A549 (cell line): Measurements from ENCODE around the gene FAM227B.
"Not testable (repeated sequence)": the region's sequence is repeated elsewhere in the genome, so short reads cannot be mapped to it uniquely, and the experiment has no call there.

Experiments
- CEBPB ChIP-seq, 2 experiments: fragments of >200 bp in 1 of 2; sonication (Bioruptor Twin) in 1 of 2; formaldehyde crosslinking in 1 of 2; IDR thresholded peaks; 2 replicates each; pipeline ENCODE4 v1.6.1; 2012 to 2016
- CTCF ChIP-seq: fragments of >200 bp; sonication (Bioruptor Twin); formaldehyde crosslinking; IDR thresholded peaks from 3 replicates; pipeline ENCODE4 v1.5.1; 2016
- EP300 ChIP-seq, 2 experiments: fragments of >200 bp; sonication (Bioruptor Twin); formaldehyde crosslinking; IDR thresholded peaks; 2 replicates in 1 of 2; 3 replicates in 1 of 2; pipeline ENCODE4 v1.6.1; 2016 to 2017
- KDM5A ChIP-seq: fragments of 200-600 bp; sonication (generic); IDR thresholded peaks from 2 replicates; pipeline ENCODE4 v1.6.1; 2016; ENCODE audit warnings: antibody characterized with exemption, mild to moderate bottlenecking
- MYC ChIP-seq: IDR thresholded peaks from 2 replicates; pipeline ENCODE4 v1.6.1; 2012; ENCODE audit warnings: mild to moderate bottlenecking, inconsistent platforms, low read length, improper control_type of control experiment, borderline replicate concordance
- POLR2A ChIP-seq: IDR thresholded peaks from 2 replicates; pipeline ENCODE4 v1.6.1; 2012; ENCODE audit warnings: mild to moderate bottlenecking, low read length
- TF ChIP-seq, protein P1 (sequence below): fragments of 250-450 bp; sonication (Bioruptor Pico); IDR thresholded peaks from 2 replicates; pipeline ENCODE4 v1.5.0; 2021; ENCODE audit warnings: mild to moderate bottlenecking, moderate library complexity, borderline replicate concordance
- TF ChIP-seq, protein P2 (sequence below): fragments of >200 bp; sonication (Bioruptor Twin); formaldehyde crosslinking; IDR thresholded peaks from 3 replicates; pipeline ENCODE4 v1.6.1; 2016
- TF ChIP-seq, protein P3 (sequence below): IDR thresholded peaks from 2 replicates; pipeline ENCODE4 v1.6.1; 2012; ENCODE audit warnings: low read depth, borderline replicate concordance

DNA sequence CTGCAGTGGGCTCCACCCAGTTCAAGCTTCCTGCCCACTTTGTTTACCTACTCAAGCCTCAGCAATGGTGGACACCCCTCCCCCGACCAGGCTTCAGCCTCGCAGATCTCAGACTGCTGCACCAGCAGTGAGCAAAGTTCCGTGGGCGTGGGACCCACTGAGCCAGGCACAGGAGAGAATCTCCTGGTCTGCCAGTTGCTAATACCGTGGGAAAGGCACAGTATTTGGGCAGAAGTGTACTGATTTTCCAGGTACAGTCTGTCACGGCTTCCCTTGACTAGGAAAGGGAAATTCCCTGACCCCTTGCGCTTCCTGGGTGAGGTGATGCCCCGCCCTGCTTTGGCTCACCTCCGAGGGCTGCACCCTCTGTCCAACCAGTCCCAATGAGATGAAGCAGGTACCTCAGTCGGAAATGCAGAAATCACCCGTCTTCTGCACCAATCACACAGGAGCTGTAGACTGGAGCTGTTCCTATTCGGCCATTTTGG is 27.7 kb downstream of the FAM227B start:
- not testable (repeated sequence) for TF ChIP-seq CTCF; MYC; EP300 (IDR thresholded peaks at IDR 0.05); KDM5A; POLR2A; CEBPB (IDR thresholded peaks at IDR 0.05)
- TF ChIP-seq, protein P1, sequence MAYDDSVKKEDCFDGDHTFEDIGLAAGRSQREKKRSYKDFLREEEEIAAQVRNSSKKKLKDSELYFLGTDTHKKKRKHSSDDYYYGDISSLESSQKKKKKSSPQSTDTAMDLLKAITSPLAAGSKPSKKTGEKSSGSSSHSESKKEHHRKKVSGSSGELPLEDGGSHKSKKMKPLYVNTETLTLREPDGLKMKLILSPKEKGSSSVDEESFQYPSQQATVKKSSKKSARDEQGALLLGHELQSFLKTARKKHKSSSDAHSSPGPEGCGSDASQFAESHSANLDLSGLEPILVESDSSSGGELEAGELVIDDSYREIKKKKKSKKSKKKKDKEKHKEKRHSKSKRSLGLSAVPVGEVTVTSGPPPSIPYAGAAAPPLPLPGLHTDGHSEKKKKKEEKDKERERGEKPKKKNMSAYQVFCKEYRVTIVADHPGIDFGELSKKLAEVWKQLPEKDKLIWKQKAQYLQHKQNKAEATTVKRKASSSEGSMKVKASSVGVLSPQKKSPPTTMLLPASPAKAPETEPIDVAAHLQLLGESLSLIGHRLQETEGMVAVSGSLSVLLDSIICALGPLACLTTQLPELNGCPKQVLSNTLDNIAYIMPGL (CRISPR knock-in tag), result not testable (repeated sequence)
- TF ChIP-seq, protein P2, sequence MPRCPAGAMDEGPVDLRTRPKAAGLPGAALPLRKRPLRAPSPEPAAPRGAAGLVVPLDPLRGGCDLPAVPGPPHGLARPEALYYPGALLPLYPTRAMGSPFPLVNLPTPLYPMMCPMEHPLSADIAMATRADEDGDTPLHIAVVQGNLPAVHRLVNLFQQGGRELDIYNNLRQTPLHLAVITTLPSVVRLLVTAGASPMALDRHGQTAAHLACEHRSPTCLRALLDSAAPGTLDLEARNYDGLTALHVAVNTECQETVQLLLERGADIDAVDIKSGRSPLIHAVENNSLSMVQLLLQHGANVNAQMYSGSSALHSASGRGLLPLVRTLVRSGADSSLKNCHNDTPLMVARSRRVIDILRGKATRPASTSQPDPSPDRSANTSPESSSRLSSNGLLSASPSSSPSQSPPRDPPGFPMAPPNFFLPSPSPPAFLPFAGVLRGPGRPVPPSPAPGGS, result not testable (repeated sequence)
- TF ChIP-seq, protein P3, sequence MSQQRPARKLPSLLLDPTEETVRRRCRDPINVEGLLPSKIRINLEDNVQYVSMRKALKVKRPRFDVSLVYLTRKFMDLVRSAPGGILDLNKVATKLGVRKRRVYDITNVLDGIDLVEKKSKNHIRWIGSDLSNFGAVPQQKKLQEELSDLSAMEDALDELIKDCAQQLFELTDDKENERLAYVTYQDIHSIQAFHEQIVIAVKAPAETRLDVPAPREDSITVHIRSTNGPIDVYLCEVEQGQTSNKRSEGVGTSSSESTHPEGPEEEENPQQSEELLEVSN, result not testable (repeated sequence)
